ENCODE results near the gene QSOX2.

The QSOX2 gene, protein sequence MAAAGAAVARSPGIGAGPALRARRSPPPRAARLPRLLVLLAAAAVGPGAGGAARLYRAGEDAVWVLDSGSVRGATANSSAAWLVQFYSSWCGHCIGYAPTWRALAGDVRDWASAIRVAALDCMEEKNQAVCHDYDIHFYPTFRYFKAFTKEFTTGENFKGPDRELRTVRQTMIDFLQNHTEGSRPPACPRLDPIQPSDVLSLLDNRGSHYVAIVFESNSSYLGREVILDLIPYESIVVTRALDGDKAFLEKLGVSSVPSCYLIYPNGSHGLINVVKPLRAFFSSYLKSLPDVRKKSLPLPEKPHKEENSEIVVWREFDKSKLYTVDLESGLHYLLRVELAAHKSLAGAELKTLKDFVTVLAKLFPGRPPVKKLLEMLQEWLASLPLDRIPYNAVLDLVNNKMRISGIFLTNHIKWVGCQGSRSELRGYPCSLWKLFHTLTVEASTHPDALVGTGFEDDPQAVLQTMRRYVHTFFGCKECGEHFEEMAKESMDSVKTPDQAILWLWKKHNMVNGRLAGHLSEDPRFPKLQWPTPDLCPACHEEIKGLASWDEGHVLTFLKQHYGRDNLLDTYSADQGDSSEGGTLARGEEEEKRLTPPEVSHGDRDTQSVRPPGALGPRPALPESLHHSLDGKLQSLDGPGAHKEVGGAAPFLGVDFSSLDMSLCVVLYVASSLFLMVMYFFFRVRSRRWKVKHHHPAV

DNA sequence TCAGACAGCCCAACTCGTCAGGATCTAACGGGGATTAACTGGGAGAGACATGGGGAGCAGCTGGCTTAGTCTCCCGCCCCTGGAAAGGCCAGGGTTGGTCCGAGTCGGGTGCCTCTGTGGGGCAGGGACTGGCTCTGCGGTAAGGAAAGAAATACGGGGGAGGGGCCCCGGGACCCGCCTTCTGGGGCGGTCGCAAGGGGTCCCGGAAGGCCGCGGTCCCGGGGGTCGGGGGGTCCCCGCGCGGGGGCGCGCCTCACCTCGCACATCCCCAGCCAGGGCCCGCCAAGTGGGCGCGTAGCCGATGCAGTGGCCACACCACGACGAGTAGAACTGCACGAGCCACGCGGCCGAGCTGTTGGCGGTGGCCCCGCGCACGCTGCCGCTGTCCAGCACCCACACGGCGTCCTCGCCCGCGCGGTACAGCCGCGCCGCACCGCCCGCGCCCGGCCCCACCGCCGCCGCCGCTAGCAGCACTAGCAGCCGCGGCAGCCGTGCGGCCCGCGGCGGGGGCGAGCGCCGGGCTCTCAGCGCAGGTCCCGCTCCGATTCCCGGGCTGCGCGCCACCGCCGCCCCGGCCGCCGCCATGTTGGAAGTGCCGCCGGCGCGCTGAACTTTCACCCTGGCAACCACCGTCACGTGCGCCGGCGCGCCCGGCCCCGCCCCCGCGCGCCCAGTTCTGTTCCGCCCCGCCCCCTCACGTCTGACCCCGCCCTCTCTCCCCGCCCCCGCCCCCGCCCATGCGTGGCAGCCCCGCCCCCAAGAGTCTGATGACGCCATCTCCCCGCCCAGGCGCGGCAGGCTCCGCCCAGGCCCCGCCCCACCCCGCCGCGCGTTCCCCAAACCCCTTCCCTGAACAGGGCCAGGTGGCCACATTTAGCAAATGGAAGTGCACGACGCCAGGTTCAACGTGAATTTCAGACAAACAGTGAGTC is at the start of gene QSOX2:
QSOX2 (minus strand) TSS at position 594 of the 932 bp plus-strand sequence; CDS start at position 585, 9 bp downstream.
- no peak for FAIRE-seq

DNA sequence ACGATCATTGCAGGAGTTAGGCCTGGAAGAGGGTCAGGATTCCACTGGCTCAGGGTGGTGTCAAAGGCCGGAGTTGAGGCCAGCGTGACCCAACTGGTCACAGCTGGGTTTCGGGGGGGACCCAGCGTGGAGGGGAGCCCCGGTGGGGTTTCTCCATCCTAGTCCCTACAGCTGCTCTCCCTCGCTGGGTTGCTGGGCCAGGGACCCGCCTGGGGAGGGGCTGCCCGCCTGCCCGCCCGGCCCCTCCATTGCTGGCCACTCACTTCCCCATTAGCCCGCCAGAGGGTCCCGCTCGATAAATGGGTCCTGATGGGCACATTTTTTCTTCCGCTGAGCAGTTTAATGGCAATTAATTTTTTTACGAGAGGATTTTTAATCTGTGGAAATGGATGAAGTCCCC is 49.4 kb upstream of the QSOX2 start:
- no peak for FAIRE-seq

More for the DNA sequence above, at the start of gene QSOX2:
- peak; percentile 60 for DNase-seq (ENCODE audit: low spot score)

DNA sequence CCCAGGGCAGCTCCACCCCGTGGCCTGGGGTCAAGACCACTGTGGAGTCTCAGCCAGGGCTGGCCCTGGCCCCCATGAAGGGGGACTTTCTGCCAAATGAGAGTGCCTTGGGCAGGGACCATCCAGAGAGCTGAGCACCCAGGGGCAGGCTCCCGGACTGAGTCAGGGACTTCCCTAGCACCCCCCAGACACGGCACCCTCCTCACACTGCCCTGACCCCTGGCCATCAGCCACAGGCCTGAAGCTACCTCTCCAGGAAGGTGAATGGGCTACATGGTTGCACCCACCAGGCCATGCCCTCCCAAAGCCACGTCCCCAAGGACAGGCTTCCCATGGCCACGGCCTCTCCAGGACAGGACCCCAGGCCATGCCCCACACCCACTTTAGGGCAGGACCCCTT is 48.8 kb upstream of the QSOX2 start:
- no peak for DNase-seq (ENCODE audit: low spot score)
- FAIRE-seq, result no peak

More for the DNA sequence above, 49.4 kb upstream of the QSOX2 start:
- DNase-seq (ENCODE audit: low spot score), result no peak

DNA sequence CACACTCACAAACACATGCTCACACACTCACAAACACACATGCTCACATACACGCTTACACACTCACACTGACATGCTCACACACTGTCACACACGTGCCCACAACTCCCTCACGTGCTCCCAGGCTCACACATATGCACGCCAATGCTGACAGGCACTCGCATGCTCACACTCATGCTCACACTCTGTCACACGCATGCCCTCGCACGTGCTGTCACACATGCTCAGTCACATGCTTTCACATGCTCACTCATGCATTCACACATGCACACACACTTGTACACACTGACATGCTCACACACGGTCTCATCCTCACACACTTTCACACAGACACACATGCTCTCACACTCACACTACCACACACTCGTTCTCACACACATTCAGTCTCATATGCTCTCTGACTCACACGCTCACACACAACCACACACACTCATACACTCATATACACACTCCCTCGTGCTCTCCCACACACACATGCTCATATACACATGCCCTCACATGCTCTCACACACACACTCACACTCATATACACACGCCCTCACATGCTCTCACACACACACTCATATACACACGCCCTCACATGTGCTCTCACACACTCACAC is 48.0 kb upstream of the QSOX2 start:
- DNase-seq (ENCODE audit: low spot score) (no peak), FAIRE-seq (no peak)

DNA sequence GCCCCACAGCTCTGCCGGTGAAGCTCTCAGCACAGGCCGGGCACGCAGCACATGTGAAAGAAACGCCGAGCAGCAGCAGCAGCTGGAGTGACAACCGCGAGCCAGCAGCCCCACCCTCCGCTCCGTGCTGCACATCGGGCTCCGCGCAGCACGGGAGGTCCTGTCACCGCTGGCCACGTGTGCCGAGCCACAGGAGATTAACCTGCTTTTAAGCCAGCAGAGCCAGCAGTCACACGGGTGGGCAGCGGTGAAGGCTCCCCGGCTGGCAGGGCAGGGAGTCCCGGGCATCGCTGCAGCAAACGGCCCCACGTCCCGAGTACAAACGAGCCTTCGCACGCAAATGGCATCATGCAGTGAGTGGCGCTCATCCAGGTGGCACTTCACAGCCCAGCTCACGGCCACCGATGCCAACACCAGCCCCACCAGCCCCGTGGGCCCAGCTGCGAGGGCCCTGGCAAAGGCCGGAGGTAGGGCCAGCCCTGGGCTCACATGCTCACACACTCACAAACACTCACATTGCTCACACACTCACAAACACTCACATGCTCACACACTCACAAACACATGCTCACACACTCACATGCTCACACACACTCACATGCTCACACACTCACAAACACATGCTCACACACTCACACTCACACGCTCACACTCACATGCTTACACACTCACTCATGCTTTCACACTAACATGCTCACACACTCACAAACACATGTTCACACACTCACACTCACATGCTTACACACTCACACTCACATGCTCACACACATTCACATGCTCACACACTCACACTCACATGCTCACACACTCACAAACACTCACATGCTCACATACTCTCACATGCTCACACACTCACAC is 47.2 kb upstream of the QSOX2 start:
- FAIRE-seq (no peak), DNase-seq (ENCODE audit: low spot score) (no peak)

DNA sequence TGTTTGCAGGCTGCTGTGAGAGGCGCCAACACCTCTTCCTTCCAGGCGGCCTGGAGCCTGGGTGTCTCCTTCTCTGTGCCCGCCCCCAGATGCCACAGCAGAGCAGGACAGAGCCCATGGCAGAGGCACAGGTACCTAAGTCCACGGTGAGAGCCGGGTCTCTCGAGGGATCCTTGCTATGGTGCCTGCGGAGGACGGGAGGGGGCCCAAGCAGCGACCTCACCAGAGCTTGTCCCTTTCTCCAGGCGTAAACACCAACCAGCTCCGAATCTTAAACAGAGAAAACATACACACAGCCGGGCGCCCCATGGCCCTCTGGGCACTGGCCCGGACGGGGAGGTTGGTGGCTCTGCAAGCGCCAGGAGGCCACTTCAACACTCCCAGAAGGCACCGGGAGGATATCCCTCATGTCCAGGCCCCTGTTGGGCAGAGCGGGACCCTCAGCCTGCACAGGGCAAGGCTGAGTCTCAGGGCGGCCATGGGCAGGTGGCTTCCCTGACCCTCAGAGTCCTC is 46.5 kb upstream of the QSOX2 start:
- no peak for FAIRE-seq
- no peak for DNase-seq (ENCODE audit: low spot score)

DNA sequence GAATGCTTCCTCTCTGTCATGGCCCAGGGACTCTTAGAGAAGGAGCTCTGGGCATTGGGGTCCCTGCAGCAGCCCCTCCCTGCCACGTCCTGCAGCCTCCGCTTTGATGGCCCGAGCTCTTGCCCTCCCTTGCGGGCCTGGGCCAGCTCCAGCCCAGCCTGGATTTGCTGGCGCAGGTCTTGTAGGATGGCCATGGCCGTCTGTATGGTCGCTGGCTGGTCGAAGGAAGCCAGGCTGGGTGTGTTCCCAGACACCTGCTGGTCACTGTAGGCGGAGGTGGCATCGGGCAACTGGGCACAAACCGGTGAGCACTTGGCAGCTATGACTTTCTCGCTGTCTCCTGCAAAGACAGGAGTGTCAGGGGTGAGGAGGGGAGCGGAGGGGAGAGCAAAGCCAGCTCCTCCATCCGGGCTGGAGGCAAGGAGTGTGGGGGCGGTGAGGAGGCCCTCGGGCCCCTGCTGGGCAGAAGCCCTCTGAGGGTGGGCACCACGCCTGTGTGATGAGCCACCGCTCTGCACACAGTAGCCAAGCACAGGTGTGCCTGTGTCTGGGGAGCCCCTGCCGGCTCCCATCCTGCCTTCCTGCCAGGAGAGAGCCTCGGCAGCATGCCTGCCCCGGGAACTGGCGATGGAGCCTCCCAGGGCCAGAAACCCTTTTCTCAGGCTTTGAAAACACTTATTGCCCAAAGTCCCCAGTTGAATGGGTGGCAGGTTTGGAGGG is 45.9 kb upstream of the QSOX2 start:
- FAIRE-seq, result no peak

DNA sequence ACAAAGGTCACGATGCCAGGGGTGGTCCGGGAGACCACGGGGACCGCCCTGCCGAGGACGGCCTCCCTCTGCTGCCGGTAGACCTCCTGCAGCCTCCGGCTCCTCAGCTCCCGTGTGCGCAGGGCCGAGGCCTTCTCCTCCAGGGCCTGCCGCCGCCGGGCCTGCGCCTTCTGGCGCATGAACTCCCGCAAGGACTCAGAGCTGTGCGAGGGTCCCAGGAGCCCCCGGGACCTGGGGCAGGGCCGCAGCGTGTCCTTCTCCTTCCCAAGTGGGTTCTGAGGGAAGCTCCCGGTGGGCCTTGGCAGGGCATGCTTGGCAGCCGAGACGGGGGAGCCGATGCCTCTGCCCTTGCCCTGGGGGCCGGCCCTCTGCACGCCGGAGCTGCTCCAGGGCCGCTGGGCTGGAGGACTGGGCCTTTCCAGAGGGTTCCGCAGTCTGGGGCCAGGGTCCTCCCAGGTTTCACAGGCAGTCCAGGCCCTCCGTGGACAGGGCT is 44.9 kb upstream of the QSOX2 start:
- DNase-seq (ENCODE audit: low spot score) (no peak), FAIRE-seq (no peak)

More for the DNA sequence above, 45.9 kb upstream of the QSOX2 start:
- no peak for DNase-seq (ENCODE audit: low spot score)

DNA sequence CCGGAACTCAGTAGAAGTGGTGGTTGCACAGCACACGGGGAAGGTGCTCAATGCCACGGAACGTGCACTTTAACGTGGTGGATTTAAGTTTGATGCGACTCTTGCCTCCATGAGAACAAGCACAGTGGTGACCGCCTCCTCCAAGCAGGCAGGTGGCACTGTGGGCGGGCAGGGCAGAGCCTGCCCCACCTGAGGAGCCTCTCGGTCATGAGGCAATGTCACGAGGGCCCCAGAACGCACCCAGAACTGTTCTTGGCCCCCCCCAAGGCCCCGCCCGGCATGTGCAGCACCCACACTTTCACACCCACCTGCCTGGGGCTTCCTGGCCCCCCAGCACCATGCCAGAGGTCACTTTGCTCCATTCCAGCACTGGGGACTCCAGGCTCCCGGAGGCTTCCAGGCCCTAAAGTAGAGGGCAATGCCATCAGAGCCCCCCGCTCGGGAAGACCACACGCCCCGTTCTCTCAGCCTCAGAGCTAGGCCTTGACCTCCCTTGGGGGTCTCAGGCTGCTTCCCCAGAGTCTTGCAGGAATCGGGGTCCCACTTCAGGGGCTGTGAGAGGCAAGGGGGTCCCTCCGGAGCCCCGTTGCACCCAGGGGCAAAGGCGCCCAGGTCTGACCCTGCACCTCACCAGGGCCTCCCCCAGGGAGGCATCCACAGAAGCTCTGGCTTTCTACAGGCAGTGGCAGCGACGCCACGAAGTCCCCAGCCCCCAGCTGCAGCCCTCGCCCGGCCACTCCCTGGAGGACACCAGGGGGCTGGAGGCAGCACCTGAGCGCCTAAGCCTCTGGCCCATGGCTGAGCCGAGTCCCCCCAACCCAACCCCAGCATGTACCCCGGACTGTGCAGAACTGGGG is 44.3 kb upstream of the QSOX2 start:
- no peak for FAIRE-seq
- no peak for DNase-seq (ENCODE audit: low spot score)

DNA sequence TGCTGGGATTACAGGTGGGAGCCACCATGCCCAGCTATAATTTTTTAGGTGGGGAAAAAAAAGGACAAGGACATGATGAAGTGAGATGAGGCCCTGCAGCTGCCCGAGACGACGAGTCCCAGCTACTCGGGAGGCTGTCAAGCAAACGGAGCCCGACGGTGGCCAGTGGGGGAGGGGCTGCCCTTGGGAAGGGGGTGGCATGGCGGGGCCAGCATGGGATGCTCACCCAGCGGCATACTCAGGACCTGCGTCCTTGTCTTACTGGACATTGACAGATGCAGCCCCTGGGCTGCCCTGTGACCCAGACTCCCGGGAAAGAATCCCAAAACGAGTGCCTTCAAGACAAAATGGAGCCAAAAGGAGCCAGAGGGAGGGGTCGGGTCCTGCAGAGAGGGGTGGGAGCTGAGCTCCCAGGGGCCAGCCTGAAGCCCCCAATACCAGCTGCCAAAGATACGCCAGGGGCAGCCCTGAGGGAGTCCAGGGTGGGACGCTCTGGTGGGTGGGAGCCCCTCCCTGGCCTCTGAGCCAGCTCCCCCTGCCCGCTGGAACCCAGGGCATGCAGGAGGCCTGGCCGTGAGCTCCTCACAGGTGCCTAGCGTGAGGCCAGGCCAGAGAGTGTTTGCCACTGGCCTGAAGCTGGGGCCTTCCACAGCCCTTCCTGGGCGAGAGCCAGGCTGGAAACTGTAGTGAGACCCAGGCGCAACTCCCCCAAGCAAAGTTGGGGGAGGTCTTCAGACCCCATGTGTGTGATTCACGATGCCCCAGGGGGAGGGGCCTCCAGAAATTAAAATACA is 42.5 kb upstream of the QSOX2 start:
- DNase-seq (ENCODE audit: low spot score), result no peak
- FAIRE-seq, result no peak

DNA sequence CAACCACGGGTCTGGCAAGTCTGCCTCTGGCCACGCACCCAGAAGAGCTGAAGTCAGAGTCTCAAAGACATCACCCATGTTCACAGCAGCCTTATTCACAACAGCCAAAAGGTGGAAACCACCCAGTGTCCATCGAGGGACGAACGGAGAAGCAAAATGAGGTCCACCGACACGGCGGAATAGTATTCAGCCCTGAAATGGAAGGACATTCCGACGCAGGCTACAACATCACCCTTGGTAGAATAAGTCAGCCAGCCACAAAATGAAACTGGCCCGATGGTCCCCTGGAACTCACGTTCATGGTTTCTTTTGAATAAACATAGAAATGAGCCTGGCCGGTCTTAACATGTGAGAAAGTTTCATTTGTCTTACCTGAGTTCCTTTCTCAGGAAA is 41.4 kb upstream of the QSOX2 start:
- no peak for FAIRE-seq
- DNase-seq (ENCODE audit: low spot score), result no peak

DNA sequence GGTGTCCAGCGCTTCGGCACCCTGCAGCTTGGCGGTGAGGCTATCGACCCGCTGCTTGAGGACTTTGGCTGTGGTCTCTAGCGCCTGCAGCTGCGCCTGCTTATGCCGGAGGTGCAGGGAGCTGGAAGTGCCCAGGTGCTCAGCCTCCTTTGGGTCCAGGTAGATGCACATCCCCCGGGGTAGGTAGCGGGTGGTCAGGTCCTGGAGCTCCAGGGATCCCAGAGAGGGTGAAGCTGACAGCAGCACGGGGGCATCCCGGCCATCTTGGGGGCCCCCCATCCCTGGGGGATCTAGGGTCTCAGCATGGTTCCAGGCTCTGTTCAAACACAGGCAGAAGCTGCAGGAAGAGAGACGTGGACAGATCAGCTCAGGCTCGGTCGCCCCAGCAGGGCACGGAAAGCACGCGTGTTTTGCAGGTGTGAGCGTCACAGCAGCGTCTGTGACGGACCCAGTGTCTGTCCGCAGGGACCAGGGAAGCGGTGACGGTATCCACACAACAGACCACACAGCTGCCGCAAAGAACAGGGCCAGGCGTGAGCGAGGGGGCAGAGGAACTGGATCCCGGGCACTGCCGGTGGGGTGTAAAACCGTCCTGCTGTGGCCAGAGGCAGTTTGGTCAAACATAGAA is 40.9 kb upstream of the QSOX2 start:
- FAIRE-seq (no peak), DNase-seq (ENCODE audit: low spot score) (no peak)

DNA sequence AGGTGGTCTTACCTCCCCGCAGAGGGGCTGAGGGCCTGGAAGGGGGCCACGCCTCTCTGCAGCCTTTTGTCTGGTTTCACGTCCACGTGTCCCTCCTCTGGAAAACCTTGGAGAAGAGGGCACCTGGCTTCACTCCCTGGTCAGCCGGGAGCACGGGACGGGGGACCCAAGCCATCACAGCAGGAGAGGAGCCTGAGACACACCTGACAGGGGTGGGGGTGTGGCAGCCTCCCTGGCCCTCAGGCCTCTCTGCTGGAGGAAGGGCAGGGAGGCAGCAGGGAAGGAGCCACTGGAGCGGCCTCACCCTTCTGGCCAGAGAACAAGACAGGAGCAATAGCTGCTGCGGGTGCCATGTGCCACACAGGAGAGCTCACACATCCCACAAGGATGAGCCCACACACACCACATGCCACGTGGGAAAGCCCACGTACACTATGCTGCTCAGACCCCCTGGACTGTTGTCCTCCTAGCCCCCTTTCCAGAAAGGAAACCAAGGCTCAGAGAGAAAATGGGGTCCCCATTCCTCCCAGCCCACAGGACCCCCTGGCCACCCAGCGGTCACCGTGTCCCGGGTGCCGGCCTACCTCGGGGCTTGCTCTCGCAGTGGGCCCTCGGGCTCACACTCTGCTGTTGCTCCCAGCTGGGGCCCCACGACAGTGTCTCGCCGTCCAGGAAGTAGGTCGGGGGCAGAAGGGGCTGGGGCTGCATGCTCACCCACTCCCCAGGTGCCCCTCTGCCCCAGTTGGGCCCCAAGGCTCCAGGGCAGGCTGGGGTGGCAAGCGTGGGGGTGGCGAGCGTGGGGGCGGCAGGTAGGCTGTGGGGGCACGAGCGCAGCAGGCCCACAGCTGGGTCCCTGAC is 40.1 kb upstream of the QSOX2 start:
- DNase-seq (ENCODE audit: low spot score), result no peak
- FAIRE-seq, result no peak

DNA sequence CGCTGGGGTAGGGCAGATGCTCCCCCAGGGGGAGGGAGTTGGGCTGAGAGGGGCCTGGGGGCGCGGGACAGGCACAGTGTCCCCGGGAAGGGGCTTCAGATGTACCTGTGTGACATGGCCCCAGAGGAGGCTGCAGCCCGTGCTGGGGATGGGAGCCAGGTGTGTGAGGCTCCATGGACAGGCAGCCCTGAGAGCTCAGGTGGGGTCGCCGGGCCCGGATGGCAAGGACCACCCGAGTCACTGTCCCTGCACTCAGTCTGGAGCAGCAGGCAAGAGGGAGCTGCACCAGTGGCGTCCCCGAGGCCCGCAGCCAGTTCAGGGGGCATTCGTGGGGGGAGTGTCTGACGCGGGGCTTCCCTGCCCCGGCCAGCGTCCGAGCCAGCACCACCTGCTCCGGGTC is 39.3 kb upstream of the QSOX2 start:
- FAIRE-seq (no peak), DNase-seq (ENCODE audit: low spot score) (no peak)

DNA sequence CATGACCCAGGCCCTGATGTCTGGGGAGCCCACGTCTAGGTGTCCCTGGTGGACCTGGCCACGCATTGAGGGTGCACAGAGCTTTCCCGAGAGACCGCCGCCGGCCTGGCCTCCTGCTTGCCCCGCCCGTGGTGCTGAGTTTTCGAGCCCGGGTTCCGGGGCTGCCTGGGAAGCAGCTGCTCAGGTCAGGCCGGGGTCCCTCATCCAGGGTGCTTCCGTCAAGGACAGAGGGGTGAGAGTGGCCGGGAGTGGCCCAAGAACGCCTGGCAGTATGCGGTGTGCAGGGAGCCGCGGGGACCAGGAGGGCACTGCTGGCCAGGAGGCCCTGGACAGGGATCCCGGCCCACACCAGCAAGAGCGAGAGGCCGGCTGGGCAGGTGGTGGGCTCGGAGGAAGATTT is 38.7 kb upstream of the QSOX2 start:
- no peak for FAIRE-seq
- DNase-seq (ENCODE audit: low spot score), result no peak

Measured in RCC 7860 (cell line).